Measurements from ENCODE around the gene USH2A.

DNA sequence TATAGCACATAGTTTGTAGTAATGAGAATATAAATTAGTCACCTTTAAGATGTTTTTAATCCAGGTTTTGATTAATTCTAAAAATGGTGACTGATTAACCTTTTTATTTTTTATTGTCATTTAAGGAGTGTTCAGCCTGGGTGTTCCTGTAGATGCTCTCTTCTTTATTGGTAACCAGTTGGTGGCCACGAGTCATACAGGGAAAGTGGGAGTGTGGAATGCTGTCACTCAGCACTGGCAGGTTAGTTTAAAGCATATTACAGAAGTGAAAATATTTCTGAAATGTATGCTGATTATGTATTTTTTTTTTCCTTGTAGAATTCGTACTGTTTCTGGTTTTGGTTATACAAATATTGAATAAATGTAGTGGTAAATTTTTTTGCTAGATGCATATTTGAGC is 828.0 kb downstream of the USH2A start:
- TF ChIP-seq POLR2A (IDR thresholded peaks at IDR 0.05; ENCODE audit: low read length): no peak
- no peak for TF ChIP-seq GATA1 (IDR thresholded peaks at IDR 0.05; ENCODE audit: low read depth, low read length)
